ENCODE data around the gene FBH1.

FBH1 gene

GRCh38 chr10:5887029-5887428, 3.0 kb upstream of the FBH1 start:
- no peak for DNase-seq (ENCODE audit: low read depth)
- no peak for TF ChIP-seq CTCF (IDR thresholded peaks at IDR 0.05; ENCODE audit: insufficient read depth, low read depth, low read length, missing control alignments)
- no peak overlapping the region for H3K4me3 ChIP-seq (ENCODE audit: low read length)

- no peak for TF ChIP-seq CTCF (IDR thresholded peaks at IDR 0.05; ENCODE audit: insufficient read depth, low read depth, low read length, missing control alignments)
- DNase-seq (ENCODE audit: low read depth) = no peak
- H3K4me3 ChIP-seq (ENCODE audit: low read length) = no peak overlapping the region
Measured at GRCh38 chr10:5887641-5888040, 2.4 kb upstream of the FBH1 start.

- no peak for TF ChIP-seq CTCF (IDR thresholded peaks at IDR 0.05; ENCODE audit: insufficient read depth, low read depth, low read length, missing control alignments)
- peak; percentile 55 for DNase-seq (ENCODE audit: low read depth)
- H3K4me3 ChIP-seq (ENCODE audit: low read length) = peak overlapping the region; percentile 71
Measured at GRCh38 chr10:5888351-5888750, 1.7 kb upstream of the FBH1 start.

GRCh38 chr10:5888843-5889623, 1.0 kb upstream of the FBH1 start:
- peak overlapping the region; percentile 71 for H3K4me3 ChIP-seq (ENCODE audit: low read length)
- peak; percentile 29 for DNase-seq (ENCODE audit: low read depth)
- no peak for TF ChIP-seq CTCF (IDR thresholded peaks at IDR 0.05; ENCODE audit: insufficient read depth, low read depth, low read length, missing control alignments)

GRCh38 chr10:5890452-5890915, 441 bp downstream of the FBH1 start:
- peak overlapping the region; percentile 80 for H3K4me3 ChIP-seq (ENCODE audit: low read length)
- TF ChIP-seq CTCF (IDR thresholded peaks at IDR 0.05; ENCODE audit: insufficient read depth, low read depth, low read length, missing control alignments) = no peak
- peak; percentile 44 for DNase-seq (ENCODE audit: low read depth)

- TF ChIP-seq CTCF (IDR thresholded peaks at IDR 0.05; ENCODE audit: insufficient read depth, low read depth, low read length, missing control alignments) = no peak
- DNase-seq (ENCODE audit: low read depth) = no peak
- peak overlapping the region; percentile 80 for H3K4me3 ChIP-seq (ENCODE audit: low read length)
Measured at GRCh38 chr10:5891009-5891408, 966 bp downstream of the FBH1 start.

GRCh38 chr10:5892007-5892406, 2.0 kb downstream of the FBH1 start:
- DNase-seq (ENCODE audit: low read depth) = no peak
- no peak for TF ChIP-seq CTCF (IDR thresholded peaks at IDR 0.05; ENCODE audit: insufficient read depth, low read depth, low read length, missing control alignments)
- H3K4me3 ChIP-seq (ENCODE audit: low read length) = no peak overlapping the region

Measured in epithelial cell of esophagus (primary cell).